ENCODE results near the gene CD38. TPM values are rescaled to one million over a fixed set of nuclear protein-coding genes. Genes with fewer than 3 reads are reported as not detected.
"Not testable (repeated sequence)": the region's sequence is repeated elsewhere in the genome, so short reads cannot be mapped to it uniquely, and the experiment has no call there.

CD38 gene
- total RNA-seq: 1 to 10 TPM; 1.1 to 5.7 TPM
- long read RNA-seq: 0 reads

GRCh38 chr4:15778289-15779241, at the start of gene CD38:
Gene CD38 (plus strand): TSS chr4:15778328. CDS start chr4:15778415, 87 bp downstream.
- ATAC-seq (peak; percentile 68), DNase-seq (peak; percentile 56 to 70)
- intact Hi-C loops (cut with DNase I, micrococcal nuclease): no loop called here

GRCh38 chr4:15729910-15730533, 48.1 kb upstream of the CD38 start:
- no peak for DNase-seq
- intact Hi-C loops (cut with DNase I, micrococcal nuclease): loop anchor here in 1 of 2 donors (5.0 kb wide), 1 partner anchor 227 kb away; no protein-coding TSS in a partner anchor
- peak; percentile 49 for ATAC-seq

- intact Hi-C loops (cut with DNase I, micrococcal nuclease): loop anchor here in 1 of 2 donors (5.0 kb wide), 1 partner anchor 224 kb away; no protein-coding TSS in a partner anchor
- not testable (repeated sequence) for DNase-seq, ATAC-seq
These were observed 45.1 kb upstream of the CD38 start for GRCh38 chr4:15733061-15733460.

- intact Hi-C loops (cut with DNase I, micrococcal nuclease): no loop called here
- DNase-seq (no peak), ATAC-seq (no peak)
These were observed 42.6 kb upstream of the CD38 start for GRCh38 chr4:15735536-15735935.

- intact Hi-C loops (cut with DNase I, micrococcal nuclease): no loop called here
- no peak for DNase-seq
- ATAC-seq: no peak
These were observed 41.5 kb upstream of the CD38 start for GRCh38 chr4:15736514-15737050.

GRCh38 chr4:15737255-15737654, 40.9 kb upstream of the CD38 start:
- ATAC-seq: no peak
- peak in 1 of 2 donors; percentile 15 for DNase-seq
- intact Hi-C loops (cut with DNase I, micrococcal nuclease): no loop called here

GRCh38 chr4:15738877-15739276, 39.3 kb upstream of the CD38 start:
- intact Hi-C loops (cut with DNase I, micrococcal nuclease): no loop called here
- ATAC-seq (no peak), DNase-seq (no peak)

GRCh38 chr4:15740764-15741404, 37.2 kb upstream of the CD38 start:
- DNase-seq (no peak), ATAC-seq (no peak)
- intact Hi-C loops (cut with DNase I, micrococcal nuclease): no loop called here

- ATAC-seq (no peak), DNase-seq (no peak)
- intact Hi-C loops (cut with DNase I, micrococcal nuclease): no loop called here
These were observed 36.0 kb upstream of the CD38 start for GRCh38 chr4:15742083-15742582.

- ATAC-seq: no peak
- intact Hi-C loops (cut with DNase I, micrococcal nuclease): no loop called here
- DNase-seq: no peak
These were observed 35.5 kb upstream of the CD38 start for GRCh38 chr4:15742637-15743036.

GRCh38 chr4:15744016-15744545, 34.0 kb upstream of the CD38 start:
- intact Hi-C loops (cut with DNase I, micrococcal nuclease): no loop called here
- ATAC-seq (no peak), DNase-seq (no peak)

- no peak for DNase-seq
- intact Hi-C loops (cut with DNase I, micrococcal nuclease): no loop called here
- ATAC-seq: no peak
These were observed 32.0 kb upstream of the CD38 start for GRCh38 chr4:15746110-15746509.

- intact Hi-C loops (cut with DNase I, micrococcal nuclease): no loop called here
- ATAC-seq (no peak), DNase-seq (no peak)
These were observed 29.1 kb upstream of the CD38 start for GRCh38 chr4:15749001-15749400.

GRCh38 chr4:15751153-15751552, 27.0 kb upstream of the CD38 start:
- intact Hi-C loops (cut with DNase I, micrococcal nuclease): no loop called here
- DNase-seq: no peak
- ATAC-seq: no peak

GRCh38 chr4:15753081-15753480, 25.0 kb upstream of the CD38 start:
- ATAC-seq (no peak), DNase-seq (no peak)
- intact Hi-C loops (cut with DNase I, micrococcal nuclease): no loop called here

- ATAC-seq: no peak
- DNase-seq: no peak
- intact Hi-C loops (cut with DNase I, micrococcal nuclease): no loop called here
These were observed 24.3 kb upstream of the CD38 start for GRCh38 chr4:15753786-15754185.

GRCh38 chr4:15754323-15754722, 23.8 kb upstream of the CD38 start:
- DNase-seq (no peak), ATAC-seq (no peak)
- intact Hi-C loops (cut with DNase I, micrococcal nuclease): no loop called here

GRCh38 chr4:15755321-15756155, 22.6 kb upstream of the CD38 start:
- intact Hi-C loops (cut with DNase I, micrococcal nuclease): no loop called here

More at GRCh38 chr4:15755321-15756155, 22.6 kb upstream of the CD38 start:
- no peak for ATAC-seq
- no peak for DNase-seq
